BLaER1 treated with 17β-estradiol and CSF1 and Interleukin-3, amounts not matched to agents 10 nM and 100 nM (cell line): Measurements from ENCODE around the gene NEURL1.

ENCODE experiments used
- H3K27ac ChIP-seq, 11 experiments: shearing (Covaris generic); formaldehyde crosslinking; 2 replicates each; pipeline ENCODE4 v1.8.1; 2022
- H3K27me3 ChIP-seq, 11 experiments: shearing (Covaris generic); formaldehyde crosslinking; 2 replicates each; pipeline ENCODE4 v1.8.1; 2022
- H3K36me3 ChIP-seq, 11 experiments: shearing (Covaris generic); formaldehyde crosslinking; 2 replicates each; pipeline ENCODE4 v1.8.1; 2022
- H3K4me1 ChIP-seq, 10 experiments: shearing (Covaris generic); formaldehyde crosslinking; 2 replicates each; pipeline ENCODE4 v1.8.1; 2022
- H3K4me2 ChIP-seq, 11 experiments: shearing (Covaris generic); formaldehyde crosslinking; 2 replicates each; pipeline ENCODE4 v1.8.1; 2022
- H3K4me3 ChIP-seq, 10 experiments: shearing (Covaris generic); formaldehyde crosslinking; 2 replicates each; pipeline ENCODE4 v1.8.1; 2022
- H3K9ac ChIP-seq, 11 experiments: shearing (Covaris generic); formaldehyde crosslinking; 2 replicates each; pipeline ENCODE4 v1.8.1; 2022
- H3K9me3 ChIP-seq, 11 experiments: shearing (Covaris generic); formaldehyde crosslinking; replicated peaks in 1 of 11; 2 replicates each; pipeline ENCODE4 v1.8.1; 2022
- H4K20me1 ChIP-seq, 11 experiments: shearing (Covaris generic); formaldehyde crosslinking; 2 replicates each; pipeline ENCODE4 v1.8.1; 2022
- Cebpa-rat ChIP-seq, 11 experiments: shearing (Covaris generic); IDR thresholded peaks; 2 replicates each; pipeline ENCODE4 v1.8.1; 2022

The NEURL1 gene

DNA sequence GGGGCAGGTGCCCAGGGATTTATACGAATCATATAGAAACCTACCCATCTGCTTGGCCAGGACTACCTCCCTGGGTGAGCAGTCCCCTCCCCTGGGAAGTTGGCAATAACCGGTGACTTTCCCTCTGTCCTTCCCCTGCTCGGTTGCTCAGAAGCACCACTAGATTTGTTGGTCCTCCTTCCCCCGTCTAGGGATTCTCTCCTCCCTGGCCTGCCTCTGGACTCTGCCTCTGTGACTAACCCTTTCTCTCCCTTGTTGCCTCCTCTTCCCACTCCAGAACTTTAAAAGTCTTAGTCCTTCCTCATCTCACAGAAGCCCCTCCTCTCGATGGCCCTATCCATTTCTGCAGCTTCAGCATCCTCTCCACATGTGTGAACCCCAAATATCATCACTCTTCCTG lies 24.3 kb upstream of the NEURL1 start:
- no peak overlapping the region for H3K9ac ChIP-seq
- no peak for TF ChIP-seq Cebpa-rat (IDR thresholded peaks at IDR 0.05)
- no peaks in the 10 kb centered on the region for H3K36me3 ChIP-seq
- no peaks in the 10 kb centered on the region for H3K27me3 ChIP-seq
- no peak overlapping the region for H3K4me3 ChIP-seq
- H3K27ac ChIP-seq, result peak overlapping the region in 6 of 11 experiments; percentile 29 to 92 (median 90); a peak in 9 of 22 replicates
- no peaks in the 10 kb centered on the region for H4K20me1 ChIP-seq
- peak overlapping the region; percentile 72 to 98 (median 94) for H3K4me2 ChIP-seq
- H3K4me1 ChIP-seq, result peaks cover 84 to 92% (median 90%) of the 10 kb centered on the region in 10 experiments
- H3K9me3 ChIP-seq, result no peaks in the 10 kb centered on the region

DNA sequence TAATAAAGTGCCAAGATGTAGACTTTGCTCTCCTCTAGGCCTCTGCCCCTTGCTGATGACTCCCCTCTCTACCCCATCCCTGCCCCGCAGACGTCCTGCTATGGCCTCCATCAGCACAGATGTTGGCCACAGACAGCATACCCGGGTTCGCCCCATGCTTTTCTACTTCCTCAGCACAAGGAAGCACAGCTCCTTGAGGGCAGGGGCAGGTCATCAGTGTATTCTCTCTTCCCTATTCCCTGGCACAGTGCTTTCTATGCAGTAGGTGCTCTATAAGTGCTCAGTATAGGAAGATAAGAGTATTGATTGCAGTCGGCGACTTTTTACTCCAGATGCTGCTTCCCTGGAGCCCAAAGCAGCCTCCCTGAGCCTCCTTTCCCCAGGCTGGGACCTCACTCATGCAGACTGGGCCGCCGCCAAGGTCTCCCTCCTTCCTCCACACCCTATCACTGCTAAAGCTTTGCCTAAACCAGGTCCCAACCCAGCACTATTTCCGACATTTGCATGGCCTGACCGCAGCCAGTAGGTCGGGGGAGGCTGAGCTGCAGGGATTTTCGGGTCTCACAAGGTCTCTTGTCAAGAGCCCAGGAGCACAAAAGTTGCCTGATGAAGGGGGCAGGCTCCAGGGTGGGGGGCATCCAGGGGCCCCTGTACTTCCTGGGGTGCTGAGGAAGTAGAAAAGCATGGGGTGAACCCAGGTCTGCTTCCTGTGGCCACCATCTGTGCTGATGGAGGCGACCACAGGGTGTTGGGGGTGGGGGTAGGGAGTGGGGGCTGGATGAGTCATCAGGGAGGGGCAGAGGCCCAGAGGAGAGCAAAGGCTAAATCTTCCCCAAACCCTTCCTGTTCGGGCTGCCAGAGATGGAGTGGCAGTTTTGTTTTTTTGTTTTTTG lies 22.5 kb upstream of the NEURL1 start:
- no peaks in the 10 kb centered on the region for H3K36me3 ChIP-seq
- peaks cover 72 to 88% (median 76%) of the 10 kb centered on the region in 10 experiments for H3K4me1 ChIP-seq
- peak overlapping the region; percentile 46 to 82 (median 77); a peak in 21 of 22 replicates for H3K9ac ChIP-seq
- peak overlapping the region in 9 of 10 experiments; percentile 17 to 59 (median 43); a peak in 12 of 20 replicates for H3K4me3 ChIP-seq
- peak overlapping the region; percentile 54 to 92 (median 87); a peak in 21 of 22 replicates for H3K27ac ChIP-seq
- no peak for TF ChIP-seq Cebpa-rat (IDR thresholded peaks at IDR 0.05)
- peak overlapping the region; percentile 72 to 98 (median 94) for H3K4me2 ChIP-seq
- H3K9me3 ChIP-seq, result no peaks in the 10 kb centered on the region
- H3K27me3 ChIP-seq, result no peaks in the 10 kb centered on the region
- no peaks in the 10 kb centered on the region for H4K20me1 ChIP-seq

DNA sequence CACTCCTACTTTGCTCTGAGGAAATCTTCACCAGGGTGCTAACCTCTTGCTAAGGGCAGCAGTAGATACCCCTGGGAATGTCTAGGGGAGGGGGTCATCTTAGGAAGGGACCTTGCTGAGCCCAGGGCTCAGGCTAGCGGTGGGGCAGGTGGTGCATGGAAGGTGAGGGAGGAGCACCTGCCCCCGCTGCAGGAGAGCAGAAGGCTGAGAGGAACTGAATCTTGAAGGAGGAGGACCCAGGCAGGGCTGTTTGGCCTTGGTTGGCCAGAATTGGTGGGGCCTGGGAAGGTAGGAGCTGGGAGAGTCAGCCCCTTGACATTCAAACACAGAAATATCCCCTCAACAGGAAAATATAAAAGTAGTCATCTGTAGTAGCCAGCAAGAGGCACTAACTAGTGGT lies 21.5 kb upstream of the NEURL1 start:
- peaks cover 63 to 88% (median 74%) of the 10 kb centered on the region in 10 experiments for H3K4me1 ChIP-seq
- H3K4me2 ChIP-seq, result peak overlapping the region; percentile 72 to 98 (median 94)
- H4K20me1 ChIP-seq, result no peaks in the 10 kb centered on the region
- H3K27me3 ChIP-seq, result no peaks in the 10 kb centered on the region
- H3K9me3 ChIP-seq, result no peaks in the 10 kb centered on the region
- H3K9ac ChIP-seq, result peak overlapping the region; percentile 46 to 82 (median 77); a peak in 21 of 22 replicates
- no peaks in the 10 kb centered on the region for H3K36me3 ChIP-seq
- peak overlapping the region; percentile 54 to 92 (median 87); a peak in 21 of 22 replicates for H3K27ac ChIP-seq
- TF ChIP-seq Cebpa-rat (IDR thresholded peaks at IDR 0.05), result no peak
- H3K4me3 ChIP-seq, result peak overlapping the region in 9 of 10 experiments; percentile 17 to 59 (median 43); a peak in 14 of 20 replicates

DNA sequence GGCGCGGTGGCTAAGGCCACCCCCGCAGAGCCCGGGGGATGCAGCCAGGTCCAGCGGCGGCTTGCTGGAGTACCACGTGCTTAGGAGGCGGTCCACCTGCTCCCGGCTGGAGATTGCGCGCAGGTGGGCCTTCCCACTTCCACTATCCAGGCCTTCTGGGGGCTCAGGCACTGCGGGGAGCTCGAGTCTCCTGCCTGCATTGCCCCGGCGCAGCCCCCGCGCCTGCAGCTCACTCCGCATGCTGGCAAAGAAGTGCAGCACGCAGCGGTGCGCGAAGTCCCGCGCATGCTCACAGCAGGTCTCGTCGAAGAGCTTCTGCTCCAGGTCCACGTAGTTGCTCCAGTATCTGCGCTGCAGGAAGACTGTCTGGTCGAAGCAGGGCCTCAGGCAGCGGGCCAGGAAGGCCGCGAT lies 20.2 kb upstream of the NEURL1 start:
- H3K9me3 ChIP-seq, result no peaks in the 10 kb centered on the region
- H3K4me3 ChIP-seq, result no peak overlapping the region
- H3K9ac ChIP-seq, result peak overlapping the region in 3 of 11 experiments; percentile 35 to 79 (median 79); a peak in 1 of 22 replicates
- no peaks in the 10 kb centered on the region for H4K20me1 ChIP-seq
- no peak for TF ChIP-seq Cebpa-rat (IDR thresholded peaks at IDR 0.05)
- H3K4me2 ChIP-seq, result peak overlapping the region; percentile 72 to 98 (median 94); a peak in 19 of 22 replicates
- peak overlapping the region in 9 of 11 experiments; percentile 79 to 92 (median 87); a peak in 17 of 22 replicates for H3K27ac ChIP-seq
- no peaks in the 10 kb centered on the region for H3K36me3 ChIP-seq
- no peaks in the 10 kb centered on the region for H3K27me3 ChIP-seq
- H3K4me1 ChIP-seq, result peaks cover 50 to 79% (median 64%) of the 10 kb centered on the region in 10 experiments

DNA sequence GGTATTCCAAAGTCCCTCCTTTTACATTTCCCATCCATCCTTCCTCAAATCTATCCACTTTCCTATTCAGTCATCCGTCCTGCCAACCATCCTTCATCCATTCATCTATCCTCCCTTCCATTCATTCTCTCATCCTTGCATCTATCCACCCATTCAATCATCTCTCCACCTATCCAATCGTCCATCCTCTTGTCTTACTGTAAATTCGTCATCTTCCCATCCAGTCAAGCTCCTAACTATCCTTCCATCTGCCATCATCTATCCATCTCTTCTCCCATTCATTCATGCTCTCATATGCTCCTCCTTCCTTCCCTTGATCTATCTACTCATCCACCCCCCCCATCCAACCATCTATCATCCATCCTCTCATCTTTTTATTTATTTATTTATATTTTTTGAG lies 19.4 kb upstream of the NEURL1 start:
- Histone ChIP-seq H3K4me2 (no peak overlapping the region), H3K27ac (no peak overlapping the region), H3K36me3 (no peaks in the 10 kb centered on the region), H3K9ac (no peak overlapping the region), H3K27me3 (no peaks in the 10 kb centered on the region), H4K20me1 (no peaks in the 10 kb centered on the region), H3K4me3 (no peak overlapping the region), H3K9me3 (no peaks in the 10 kb centered on the region), H3K4me1 (peaks cover 45 to 79% (median 60%) of the 10 kb centered on the region in 10 experiments)
- no peak for TF ChIP-seq Cebpa-rat (IDR thresholded peaks at IDR 0.05)

DNA sequence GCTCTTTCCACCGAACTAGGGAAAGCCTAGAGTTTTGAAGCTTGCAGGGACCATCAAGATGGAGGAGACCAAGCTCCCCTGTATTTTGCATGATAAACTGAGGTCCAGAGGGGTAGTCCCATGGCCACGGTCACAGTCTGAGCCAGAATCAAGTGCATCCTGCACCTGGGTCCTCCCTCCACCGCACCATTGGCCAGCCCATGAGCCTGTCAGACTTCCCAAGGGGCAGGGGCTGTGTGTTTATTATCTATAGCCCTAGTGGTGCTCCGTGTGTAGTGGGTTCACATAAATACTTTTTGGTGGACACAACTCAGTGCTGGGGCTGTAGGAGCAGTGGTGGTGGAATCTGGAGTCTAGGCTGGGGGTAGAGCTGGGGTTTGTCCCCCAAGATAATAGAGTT lies 18.1 kb upstream of the NEURL1 start:
- TF ChIP-seq Cebpa-rat (IDR thresholded peaks at IDR 0.05), result no peak
- peaks cover 44 to 79% (median 59%) of the 10 kb centered on the region in 10 experiments for H3K4me1 ChIP-seq

DNA sequence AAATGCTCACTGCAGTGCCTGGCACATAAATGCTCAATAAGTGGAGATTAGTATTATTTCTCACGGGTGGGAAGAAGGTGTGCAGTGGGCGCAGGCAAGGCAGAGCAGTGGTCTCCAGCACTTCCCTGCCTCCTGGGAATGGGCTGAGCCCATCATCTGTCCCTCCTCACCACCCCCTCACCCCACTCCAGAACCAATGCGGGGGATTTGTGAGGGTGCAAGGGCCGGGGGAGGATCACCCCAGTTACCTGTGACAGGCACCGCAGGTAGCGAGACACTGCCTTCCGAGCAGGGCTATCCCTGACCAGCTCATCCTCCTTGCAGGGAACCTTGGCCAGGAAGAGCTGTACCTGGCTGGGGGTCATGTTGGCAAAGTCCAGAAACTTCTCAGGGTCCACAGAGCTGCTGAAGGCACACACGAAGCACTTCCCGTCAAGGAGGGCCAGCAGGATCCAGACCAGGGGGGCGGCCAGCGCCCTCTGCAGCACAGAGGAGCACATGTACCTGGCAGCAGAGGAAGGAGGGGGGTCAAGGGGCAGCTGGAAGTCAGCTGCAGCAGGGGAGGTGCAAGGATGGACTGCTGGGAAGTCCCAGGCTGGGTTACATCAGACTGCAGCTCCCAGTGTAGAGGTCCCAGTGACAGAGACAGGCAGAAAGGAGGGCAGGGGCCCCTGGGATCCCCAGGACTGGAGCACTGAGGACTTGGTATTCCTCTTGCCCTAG lies 17.3 kb upstream of the NEURL1 start:
- peaks cover 44 to 78% (median 58%) of the 10 kb centered on the region in 10 experiments for H3K4me1 ChIP-seq
- H3K9ac ChIP-seq, result peak overlapping the region in 2 of 11 experiments; percentile 7 to 24; a peak in 1 of 22 replicates
- H3K9me3 ChIP-seq, result no peaks in the 10 kb centered on the region
- no peak overlapping the region for H3K4me3 ChIP-seq
- TF ChIP-seq Cebpa-rat (IDR thresholded peaks at IDR 0.05), result no peak
- H4K20me1 ChIP-seq, result no peaks in the 10 kb centered on the region
- H3K27me3 ChIP-seq, result no peaks in the 10 kb centered on the region
- peak overlapping the region in 1 of 11 experiments; percentile 5; a peak in 1 of 22 replicates for H3K27ac ChIP-seq
- H3K36me3 ChIP-seq, result no peaks in the 10 kb centered on the region
- H3K4me2 ChIP-seq, result peak overlapping the region in 4 of 11 experiments; percentile 21 to 33 (median 24); a peak in 5 of 22 replicates

More for the DNA sequence above, 18.1 kb upstream of the NEURL1 start:
- H3K9ac ChIP-seq, result no peak overlapping the region
- H4K20me1 ChIP-seq, result no peaks in the 10 kb centered on the region
- no peak overlapping the region for H3K27ac ChIP-seq
- no peaks in the 10 kb centered on the region for H3K27me3 ChIP-seq
- H3K36me3 ChIP-seq, result no peaks in the 10 kb centered on the region
- no peak overlapping the region for H3K4me2 ChIP-seq
- no peak overlapping the region for H3K4me3 ChIP-seq
- no peaks in the 10 kb centered on the region for H3K9me3 ChIP-seq

DNA sequence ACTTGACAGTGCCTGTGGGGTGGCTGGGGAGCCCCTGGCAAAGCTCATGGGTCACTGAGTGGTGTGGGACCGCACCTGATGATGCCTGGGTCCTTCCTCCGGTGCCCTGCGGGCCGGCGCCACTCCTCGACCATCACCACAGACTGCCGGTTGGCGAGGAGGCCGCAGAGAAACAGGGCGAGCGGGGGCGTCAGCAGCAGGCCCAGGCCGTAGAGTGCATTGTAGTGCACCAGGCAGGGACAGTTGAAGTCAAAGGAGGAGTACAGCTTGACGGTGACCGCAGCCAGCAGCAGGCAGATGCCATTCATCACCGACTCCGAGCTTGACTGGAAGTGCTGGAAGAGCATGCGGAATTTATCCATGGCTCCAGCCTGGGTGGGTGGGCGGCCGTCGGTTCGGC lies 14.8 kb upstream of the NEURL1 start:
- no peaks in the 10 kb centered on the region for H3K36me3 ChIP-seq
- H3K9ac ChIP-seq, result peak overlapping the region in 2 of 11 experiments; percentile 12 to 19; a peak in 2 of 22 replicates
- H3K4me2 ChIP-seq, result peak overlapping the region in 9 of 11 experiments; percentile 12 to 77 (median 52); a peak in 13 of 22 replicates
- TF ChIP-seq Cebpa-rat (IDR thresholded peaks at IDR 0.05), result no peak
- H3K4me1 ChIP-seq, result peaks cover 28 to 60% (median 36%) of the 10 kb centered on the region in 10 experiments
- H3K27me3 ChIP-seq, result no peaks in the 10 kb centered on the region
- no peak overlapping the region for H3K4me3 ChIP-seq
- peak overlapping the region in 2 of 11 experiments; percentile 38 to 49; a peak in 4 of 22 replicates for H3K27ac ChIP-seq
- H4K20me1 ChIP-seq, result no peaks in the 10 kb centered on the region
- no peaks in the 10 kb centered on the region for H3K9me3 ChIP-seq
